Stomach (tissue), 9 donors: ENCODE results near the gene CALML6. TPM values are rescaled to one million over a fixed set of nuclear protein-coding genes. Genes with fewer than 3 reads are reported as not detected.
A peak's percentile ranks its signal among the peaks of the same experiment; 100 is the strongest.

Experiments used
- DNase-seq, 2 donors: peaks; one replicate each; pipeline versions ENCODE4 v3.0.0 to v3.0.0-alpha.2; 2013 to 2019
- H3K27ac ChIP-seq, 5 donors: fragments of 200-600 bp in 4 of 5; sonication (generic) in 4 of 5; one replicate each; pipeline ENCODE4 v1.5.1; 2013 to 2019; ENCODE audit warnings: mild to moderate bottlenecking in 1 of 5, moderate library complexity in 1 of 5
- H3K27me3 ChIP-seq, 3 donors: fragments of 200-600 bp; sonication (generic); one replicate each; pipeline ENCODE4 v1.5.1; 2017 to 2019; ENCODE audit warnings: mixed run types in 1 of 3
- H3K36me3 ChIP-seq, 4 donors: fragments of 200-600 bp; sonication (generic); 1 replicate in 3 of 4; 2 replicates in 1 of 4; pipeline ENCODE4 v1.5.1; 2016 to 2019
- H3K4me1 ChIP-seq, 4 donors: fragments of 200-600 bp; sonication (generic); one replicate each; pipeline ENCODE4 v1.5.1; 2016 to 2019
- H3K4me3 ChIP-seq, 4 donors: fragments of 200-600 bp; sonication (generic) in 3 of 4; one replicate each; pipeline ENCODE4 v1.5.1; 2016 to 2019; ENCODE audit warnings: mild to moderate bottlenecking in 1 of 4
- H3K9me3 ChIP-seq, 4 donors: fragments of 200-600 bp; sonication (generic); one replicate each; pipeline ENCODE4 v1.5.1; 2016 to 2019
- CTCF ChIP-seq, 7 experiments: fragments of 450-650 bp in 4 of 7; fragments of 200-600 bp in 3 of 7; sonication (generic) in 3 of 7; IDR thresholded peaks; one replicate each; pipeline ENCODE4 v1.5.1; 2016 to 2019; ENCODE audit warnings: antibody characterized with exemption in 7 of 7, control low read depth in 2 of 7, mild to moderate bottlenecking in 1 of 7
- EP300 ChIP-seq: sonication (generic); formaldehyde crosslinking; IDR thresholded peaks from one replicate; pipeline ENCODE4 v1.6.1; 2017; ENCODE audit warnings: antibody characterized with exemption
- POLR2A ChIP-seq, 4 donors: fragments of 450-650 bp; IDR thresholded peaks; one replicate each; pipeline ENCODE4 v1.6.1; 2016; ENCODE audit warnings: antibody characterized with exemption in 4 of 4, control low read depth in 2 of 4, mild to moderate bottlenecking in 1 of 4, moderate library complexity in 1 of 4
- POLR2AphosphoS5 ChIP-seq, 3 donors: sonication (generic); formaldehyde crosslinking; IDR thresholded peaks; one replicate each; pipeline ENCODE4 v1.6.1; 2016; ENCODE audit warnings: antibody characterized with exemption in 3 of 3
- WGBS, 5 donors: extraction: QIAGEN DNeasy Blood & Tissue Kit in 3 of 5; methylation state at CpG; one replicate each; pipeline versions ENCODE4 v1.1.5 to v1.1.7; 2013 to 2018; 5-methylcytosine and 5-hydroxymethylcytosine counted together
- intact Hi-C: fragments of 100-400 bp; cut with DNase I; formaldehyde crosslinking; loops from one replicate; pipeline ENCODE4 v1.15.1; 2023; ENCODE audit warnings: low total_unique reads
- polyA plus RNA-seq, 3 donors: library from polyadenylated mRNA; stranded (reverse); fragments of 200-250 nt; gene quantifications; one replicate each; pipeline ENCODE4 v1.2.3, GENCODE V29; 2013
- total RNA-seq, 5 donors: library from RNA; depleted of rRNA; stranded (reverse); fragments of >200 nt; gene quantifications; one replicate each; pipeline versions ENCODE4 v1.1.0 to v1.2.3, GENCODE V29; 2014 to 2016
- donor health status: healthy with polysubstance abuse.
- donor health status: Bipolar disorder and iron deficiency.
- donor health status: healthy.

CALML6 gene
- total and polyA plus RNA-seq, 8 donors: 1.4 to 5.7 (median 2.6) TPM; not detected in 5

- intact Hi-C loops: no loop called here
- no peak for TF ChIP-seq POLR2A (IDR thresholded peaks at IDR 0.05)
- no peak for TF ChIP-seq POLR2AphosphoS5 (IDR thresholded peaks at IDR 0.05)
- TF ChIP-seq CTCF (IDR thresholded peaks at IDR 0.05): no peak
- TF ChIP-seq EP300: no peak
- no peaks in the 10 kb centered on the region for H3K27me3 ChIP-seq
- WGBS, 5 donors: 51 to 100% (median 64%) methylated on average over 1 to 2 of the region's 2 CpGs
- H3K27ac ChIP-seq: peak overlapping the region in 1 of 5 donors; percentile 8
- peaks cover 28 to 93% (median 69%) of the 10 kb centered on the region in 4 donors for H3K4me1 ChIP-seq
- DNase-seq: peak in 1 of 2 donors; percentile 74
- peaks cover 6 to 35% (median 25%) of the 10 kb centered on the region in 4 donors for H3K36me3 ChIP-seq
- H3K4me3 ChIP-seq: peak overlapping the region in 1 of 4 donors; percentile 3
- no peaks in the 10 kb centered on the region for H3K9me3 ChIP-seq
These were observed 41.9 kb upstream of the CALML6 start for GRCh38 chr1:1873186-1873585.

- 96 to 100% (median 99%) methylated on average over 7 of the region's 7 CpGs for WGBS, 5 donors
- no peak for TF ChIP-seq POLR2AphosphoS5 (IDR thresholded peaks at IDR 0.05)
- no peak for TF ChIP-seq EP300
- intact Hi-C loops: no loop called here
- no peak for DNase-seq
- H3K4me3 ChIP-seq: no peak overlapping the region
- H3K36me3 ChIP-seq: peaks cover 6 to 39% (median 29%) of the 10 kb centered on the region in 4 donors
- peaks cover 26 to 95% (median 65%) of the 10 kb centered on the region in 4 donors for H3K4me1 ChIP-seq
- H3K9me3 ChIP-seq: no peaks in the 10 kb centered on the region
- no peak overlapping the region for H3K27ac ChIP-seq
- H3K27me3 ChIP-seq: no peaks in the 10 kb centered on the region
These were observed 40.2 kb upstream of the CALML6 start for GRCh38 chr1:1874901-1875300.

GRCh38 chr1:1875932-1876331, 39.1 kb upstream of the CALML6 start:
- H3K27me3 ChIP-seq: no peaks in the 10 kb centered on the region
- H3K4me3 ChIP-seq: no peak overlapping the region
- no peaks in the 10 kb centered on the region for H3K9me3 ChIP-seq
- intact Hi-C loops: no loop called here
- peaks cover 6 to 39% (median 29%) of the 10 kb centered on the region in 4 donors for H3K36me3 ChIP-seq
- peaks cover 32 to 95% (median 66%) of the 10 kb centered on the region in 4 donors for H3K4me1 ChIP-seq
- no peak overlapping the region for H3K27ac ChIP-seq
- 62 to 100% (median 84%) methylated on average over 1 of the region's 1 CpG for WGBS, 5 donors
- DNase-seq: no peak
- no peak for TF ChIP-seq POLR2AphosphoS5 (IDR thresholded peaks at IDR 0.05)

- Histone ChIP-seq H3K4me1 (peaks cover 37 to 95% (median 69%) of the 10 kb centered on the region in 4 donors), H3K27me3 (no peaks in the 10 kb centered on the region), H3K36me3 (peaks cover 6 to 39% (median 29%) of the 10 kb centered on the region in 4 donors), H3K27ac (no peak overlapping the region), H3K4me3 (no peak overlapping the region), H3K9me3 (no peaks in the 10 kb centered on the region)
- TF ChIP-seq POLR2AphosphoS5 (IDR thresholded peaks at IDR 0.05): no peak
- no peak for TF ChIP-seq CTCF (IDR thresholded peaks at IDR 0.05)
- TF ChIP-seq EP300: no peak
- TF ChIP-seq POLR2A (IDR thresholded peaks at IDR 0.05): no peak
- DNase-seq: no peak
- WGBS, 5 donors: 63 to 84% (median 74%) methylated on average over 11 of the region's 11 CpGs
- intact Hi-C loops: no loop called here
These were observed 38.6 kb upstream of the CALML6 start for GRCh38 chr1:1876335-1876930.

- no peaks in the 10 kb centered on the region for H3K9me3 ChIP-seq
- TF ChIP-seq POLR2A (IDR thresholded peaks at IDR 0.05) (no peak), POLR2AphosphoS5 (IDR thresholded peaks at IDR 0.05) (no peak), EP300 (no peak), CTCF (IDR thresholded peaks at IDR 0.05) (no peak)
- no peak overlapping the region for H3K27ac ChIP-seq
- no peaks in the 10 kb centered on the region for H3K27me3 ChIP-seq
- WGBS, 5 donors: 79 to 93% (median 84%) methylated on average over 5 of the region's 5 CpGs
- DNase-seq: no peak
- peaks cover 37 to 95% (median 70%) of the 10 kb centered on the region in 4 donors for H3K4me1 ChIP-seq
- H3K4me3 ChIP-seq: no peak overlapping the region
- intact Hi-C loops: no loop called here
- peaks cover 6 to 38% (median 29%) of the 10 kb centered on the region in 4 donors for H3K36me3 ChIP-seq
These were observed 37.1 kb upstream of the CALML6 start for GRCh38 chr1:1877865-1878436.
